Measurements from ENCODE around the gene DCC. TPM values are rescaled to one million over a fixed set of nuclear protein-coding genes. Genes with fewer than 3 reads are reported as not detected.
A peak's percentile ranks its signal among the peaks of the same experiment; 100 is the strongest.

The DCC gene
- total and polyA plus RNA-seq, 2 donors from 2014 or later = 3.9 TPM; not detected in 1

DNA sequence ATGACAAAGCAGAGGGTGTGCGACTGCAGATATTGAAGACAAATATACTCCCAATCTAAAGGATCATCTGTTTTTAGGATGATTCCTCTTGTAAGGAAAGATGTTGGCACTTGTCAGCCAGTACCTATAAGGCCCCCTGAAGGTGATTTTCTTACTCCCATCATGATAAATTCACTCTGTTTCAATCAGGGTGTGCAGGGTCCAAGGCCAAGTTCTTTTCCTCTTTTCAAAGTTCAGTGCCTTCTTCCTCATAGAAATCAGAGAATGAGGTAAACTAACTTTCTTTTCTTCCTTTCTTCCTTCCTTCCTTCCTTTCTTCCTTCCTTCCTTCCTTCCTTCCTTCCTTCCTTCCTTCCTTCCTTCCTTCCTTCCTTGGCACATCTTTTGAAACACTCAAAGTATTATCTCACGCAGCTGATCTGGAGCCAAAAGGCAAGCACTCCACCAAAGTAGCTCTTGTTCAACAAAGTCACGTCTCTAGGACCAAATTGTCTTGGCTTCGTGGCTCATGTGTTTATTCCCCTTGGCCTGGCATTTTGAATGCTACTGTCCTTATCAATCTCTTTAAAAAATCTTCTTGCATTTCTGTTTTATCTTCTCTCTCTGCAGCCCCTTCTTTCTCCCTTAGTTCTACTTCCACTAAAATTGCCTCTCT lies 87.7 kb downstream of the DCC start:
- Histone ChIP-seq H3K27me3 (ENCODE audit: control insufficient read depth, insufficient read depth, low read length) (no peaks in the 10 kb centered on the region), H3K9me3 (ENCODE audit: control insufficient read depth in 2 of 3, insufficient read depth in 1 of 3, low read length in 3 of 3) (no peaks in the 10 kb centered on the region), H3K4me3 (ENCODE audit: low read length in 3 of 3) (no peak overlapping the region), H3K27ac (ENCODE audit: low read depth in 2 of 2, low read length in 2 of 2) (no peak overlapping the region), H3K4me1 (ENCODE audit: control insufficient read depth in 2 of 3, insufficient read depth in 2 of 3, low read depth in 1 of 3, low read length in 3 of 3) (no peaks in the 10 kb centered on the region), H3K9ac (ENCODE audit: low read length in 3 of 3) (no peak overlapping the region), H3K36me3 (ENCODE audit: control insufficient read depth in 2 of 3, insufficient read depth in 3 of 3, low read length in 3 of 3) (no peaks in the 10 kb centered on the region)
- no peak for FAIRE-seq
- no peak for DNase-seq
- intact Hi-C loops (cut with DNase I) = no loop called here
- TF ChIP-seq, protein P1, sequence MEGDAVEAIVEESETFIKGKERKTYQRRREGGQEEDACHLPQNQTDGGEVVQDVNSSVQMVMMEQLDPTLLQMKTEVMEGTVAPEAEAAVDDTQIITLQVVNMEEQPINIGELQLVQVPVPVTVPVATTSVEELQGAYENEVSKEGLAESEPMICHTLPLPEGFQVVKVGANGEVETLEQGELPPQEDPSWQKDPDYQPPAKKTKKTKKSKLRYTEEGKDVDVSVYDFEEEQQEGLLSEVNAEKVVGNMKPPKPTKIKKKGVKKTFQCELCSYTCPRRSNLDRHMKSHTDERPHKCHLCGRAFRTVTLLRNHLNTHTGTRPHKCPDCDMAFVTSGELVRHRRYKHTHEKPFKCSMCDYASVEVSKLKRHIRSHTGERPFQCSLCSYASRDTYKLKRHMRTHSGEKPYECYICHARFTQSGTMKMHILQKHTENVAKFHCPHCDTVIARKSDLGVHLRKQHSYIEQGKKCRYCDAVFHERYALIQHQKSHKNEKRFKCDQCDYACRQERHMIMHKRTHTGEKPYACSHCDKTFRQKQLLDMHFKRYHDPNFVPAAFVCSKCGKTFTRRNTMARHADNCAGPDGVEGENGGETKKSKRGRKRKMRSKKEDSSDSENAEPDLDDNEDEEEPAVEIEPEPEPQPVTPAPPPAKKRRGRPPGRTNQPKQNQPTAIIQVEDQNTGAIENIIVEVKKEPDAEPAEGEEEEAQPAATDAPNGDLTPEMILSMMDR (IDR thresholded peaks at IDR 0.05; ENCODE audit: borderline replicate concordance, extremely low read depth, insufficient read depth) = no peak

DNA sequence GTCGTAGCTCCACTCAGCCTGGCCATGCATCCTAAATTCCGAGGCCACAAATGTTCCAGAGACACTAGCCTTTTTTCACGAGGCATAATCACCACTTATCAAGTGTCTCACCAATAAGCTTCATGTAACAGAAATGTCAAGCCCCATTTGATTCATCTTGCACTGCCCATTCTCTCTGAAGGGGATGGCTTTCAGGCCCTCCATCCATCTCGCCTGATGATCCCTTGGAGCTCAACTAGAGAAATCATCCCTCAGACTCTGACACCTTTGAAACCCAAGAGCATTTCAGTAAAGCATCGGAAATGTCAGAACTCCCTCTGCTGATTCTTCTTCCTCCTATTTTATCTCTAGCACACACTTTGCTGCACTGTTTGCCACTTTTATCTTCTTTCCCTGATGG lies 91.7 kb downstream of the DCC start:
- Histone ChIP-seq H3K4me1 (ENCODE audit: control insufficient read depth in 2 of 3, insufficient read depth in 2 of 3, low read depth in 1 of 3, low read length in 3 of 3) (no peaks in the 10 kb centered on the region), H3K27ac (ENCODE audit: low read depth in 2 of 2, low read length in 2 of 2) (no peak overlapping the region), H3K36me3 (ENCODE audit: control insufficient read depth in 2 of 3, insufficient read depth in 3 of 3, low read length in 3 of 3) (no peaks in the 10 kb centered on the region), H3K4me3 (ENCODE audit: low read length in 3 of 3) (no peak overlapping the region), H3K9ac (ENCODE audit: low read length in 3 of 3) (no peak overlapping the region), H3K27me3 (ENCODE audit: control insufficient read depth, insufficient read depth, low read length) (no peaks in the 10 kb centered on the region), H3K9me3 (ENCODE audit: control insufficient read depth in 2 of 3, insufficient read depth in 1 of 3, low read length in 3 of 3) (no peaks in the 10 kb centered on the region)
- FAIRE-seq = no peak
- intact Hi-C loops (cut with DNase I) = no loop called here
- DNase-seq = peak in 2 of 5 donors; percentile 25 to 41
- TF ChIP-seq, protein P1 (IDR thresholded peaks at IDR 0.05; ENCODE audit: borderline replicate concordance, extremely low read depth, insufficient read depth) = no peak

DNA sequence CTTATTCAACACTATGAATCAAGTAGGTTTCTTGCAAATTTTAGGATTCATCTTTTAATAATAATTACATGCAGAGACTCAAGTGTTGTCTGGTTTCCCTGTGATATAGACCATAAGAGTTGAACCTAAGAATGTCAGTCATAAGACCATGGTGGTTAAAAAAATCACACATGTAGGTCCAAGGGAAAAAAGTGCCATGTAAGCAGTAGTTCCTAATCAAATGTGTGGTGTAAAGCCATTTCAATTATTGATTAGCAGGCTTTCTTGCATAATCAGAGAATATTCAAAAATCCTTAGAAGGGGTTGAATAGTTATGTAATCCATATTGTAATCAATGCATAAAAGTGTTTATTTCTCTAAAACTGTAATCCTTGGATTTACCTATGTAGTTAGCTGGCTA lies 93.8 kb downstream of the DCC start:
- intact Hi-C loops (cut with DNase I) = no loop called here
- H3K27ac ChIP-seq (ENCODE audit: low read depth in 2 of 2, low read length in 2 of 2) = no peak overlapping the region
- FAIRE-seq (no peak), DNase-seq (no peak)
- H3K4me1 ChIP-seq (ENCODE audit: control insufficient read depth in 2 of 3, insufficient read depth in 2 of 3, low read depth in 1 of 3, low read length in 3 of 3) = no peaks in the 10 kb centered on the region
- H3K36me3 ChIP-seq (ENCODE audit: control insufficient read depth in 2 of 3, insufficient read depth in 3 of 3, low read length in 3 of 3) = no peaks in the 10 kb centered on the region
- TF ChIP-seq, protein P1 (IDR thresholded peaks at IDR 0.05; ENCODE audit: borderline replicate concordance, extremely low read depth, insufficient read depth) = no peak
- H3K4me3 ChIP-seq (ENCODE audit: low read length in 3 of 3) = no peak overlapping the region
- no peaks in the 10 kb centered on the region for H3K27me3 ChIP-seq (ENCODE audit: control insufficient read depth, insufficient read depth, low read length)
- H3K9ac ChIP-seq (ENCODE audit: low read length in 3 of 3) = no peak overlapping the region
- H3K9me3 ChIP-seq (ENCODE audit: control insufficient read depth in 2 of 3, insufficient read depth in 1 of 3, low read length in 3 of 3) = no peaks in the 10 kb centered on the region

DNA sequence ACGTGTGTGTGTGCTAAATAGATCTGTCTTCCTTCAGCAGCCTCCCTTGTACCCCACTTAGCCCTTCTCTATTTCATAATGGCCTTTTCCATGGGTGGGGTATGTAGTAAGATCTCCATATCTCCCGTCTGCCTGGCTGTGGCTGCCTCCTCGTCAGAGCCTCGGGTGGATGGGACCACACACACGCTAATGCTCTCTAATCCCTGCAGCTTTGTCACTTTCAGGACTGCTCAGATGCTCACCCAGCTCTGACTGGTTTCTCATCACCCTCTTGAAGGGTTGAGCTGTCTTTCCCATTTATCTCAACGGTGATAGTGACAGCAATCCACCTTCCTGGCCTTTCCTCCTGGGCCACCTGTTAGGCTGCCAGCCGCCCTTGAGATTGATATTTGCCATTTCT lies 95.3 kb downstream of the DCC start:
- Histone ChIP-seq H3K27ac (ENCODE audit: low read depth in 2 of 2, low read length in 2 of 2) (no peak overlapping the region), H3K4me3 (ENCODE audit: low read length in 3 of 3) (no peak overlapping the region), H3K4me1 (ENCODE audit: control insufficient read depth in 2 of 3, insufficient read depth in 2 of 3, low read depth in 1 of 3, low read length in 3 of 3) (no peaks in the 10 kb centered on the region), H3K9me3 (ENCODE audit: control insufficient read depth in 2 of 3, insufficient read depth in 1 of 3, low read length in 3 of 3) (no peaks in the 10 kb centered on the region), H3K36me3 (ENCODE audit: control insufficient read depth in 2 of 3, insufficient read depth in 3 of 3, low read length in 3 of 3) (no peaks in the 10 kb centered on the region), H3K9ac (ENCODE audit: low read length in 3 of 3) (no peak overlapping the region), H3K27me3 (ENCODE audit: control insufficient read depth, insufficient read depth, low read length) (no peaks in the 10 kb centered on the region)
- FAIRE-seq (no peak), DNase-seq (no peak)
- intact Hi-C loops (cut with DNase I) = no loop called here
- TF ChIP-seq, protein P1 (IDR thresholded peaks at IDR 0.05; ENCODE audit: borderline replicate concordance, extremely low read depth, insufficient read depth) = no peak

Measured in kidney (tissue), 14 donors.